Measurements from ENCODE around the gene POLR3E. TPM values are rescaled to one million over a fixed set of nuclear protein-coding genes. Genes with fewer than 3 reads are reported as not detected.
"Not testable (repeated sequence)": the region's sequence is repeated elsewhere in the genome, so short reads cannot be mapped to it uniquely, and the experiment has no call there.

POLR3E gene
- total and polyA plus RNA-seq, 7 experiments from 2014 or later = 11.8 to 232 (median 107) TPM

- Histone ChIP-seq H3K27me3 (ENCODE audit: control insufficient read depth in 2 of 2, insufficient read depth in 2 of 2, low read length in 2 of 2) (no peaks in the 10 kb centered on the region), H3K27ac (ENCODE audit: low read depth, low read length) (peak overlapping the region; percentile 55), H3K36me3 (ENCODE audit: control insufficient read depth in 2 of 3, insufficient read depth in 3 of 3, low read length in 3 of 3) (peaks cover 4 to 22% (median 6%) of the 10 kb centered on the region in 3 experiments), H3K4me3 (ENCODE audit: low read length) (no peak overlapping the region), H3K9me3 (ENCODE audit: control insufficient read depth in 2 of 3, low read length in 3 of 3) (no peaks in the 10 kb centered on the region), H3K4me1 (ENCODE audit: control insufficient read depth in 2 of 2, insufficient read depth in 2 of 2, low read length in 2 of 2) (peaks cover 41 to 51% of the 10 kb centered on the region in 2 donors)
- H3K36me3 Mint-ChIP-seq = peaks cover under 1 to 45% (median 35%) of the 10 kb centered on the region in 5 donors
- no peak for DNase-seq
- CTCF ChIA-PET = no interaction called here
- H3K4me1 Mint-ChIP-seq = peaks cover 33 to 89% (median 73%) of the 10 kb centered on the region in 7 donors
- no peak for ATAC-seq
- peaks cover 0 to 2% (median 0%) of the 10 kb centered on the region in 11 donors for H3K9me3 Mint-ChIP-seq
- POLR2A ChIA-PET = interaction anchor here (0.6 to 5.7 kb wide), 6 partner anchors 9 to 170 kb away, joined by 3 to 93 read pairs (median 12); partner anchors contain the start of gene CDR2
- no peaks in the 10 kb centered on the region for H3K27me3 Mint-ChIP-seq
- intact Hi-C loops (cut with micrococcal nuclease) = loop anchor here in 1 of 2 donors (5.0 to 10.0 kb wide), 2 partner anchors 167 to 1455 kb away; partner anchors contain the start of genes DCUN1D3 and LYRM1
- H3K27ac Mint-ChIP-seq = peak overlapping the region; percentile 55 to 97 (median 92)
- peak overlapping the region in 7 of 10 donors; percentile 11 to 73 (median 29) for H3K4me3 Mint-ChIP-seq
These were observed 62.5 kb downstream of the POLR3E start for GRCh38 chr16:22359679-22360078.

DNA sequence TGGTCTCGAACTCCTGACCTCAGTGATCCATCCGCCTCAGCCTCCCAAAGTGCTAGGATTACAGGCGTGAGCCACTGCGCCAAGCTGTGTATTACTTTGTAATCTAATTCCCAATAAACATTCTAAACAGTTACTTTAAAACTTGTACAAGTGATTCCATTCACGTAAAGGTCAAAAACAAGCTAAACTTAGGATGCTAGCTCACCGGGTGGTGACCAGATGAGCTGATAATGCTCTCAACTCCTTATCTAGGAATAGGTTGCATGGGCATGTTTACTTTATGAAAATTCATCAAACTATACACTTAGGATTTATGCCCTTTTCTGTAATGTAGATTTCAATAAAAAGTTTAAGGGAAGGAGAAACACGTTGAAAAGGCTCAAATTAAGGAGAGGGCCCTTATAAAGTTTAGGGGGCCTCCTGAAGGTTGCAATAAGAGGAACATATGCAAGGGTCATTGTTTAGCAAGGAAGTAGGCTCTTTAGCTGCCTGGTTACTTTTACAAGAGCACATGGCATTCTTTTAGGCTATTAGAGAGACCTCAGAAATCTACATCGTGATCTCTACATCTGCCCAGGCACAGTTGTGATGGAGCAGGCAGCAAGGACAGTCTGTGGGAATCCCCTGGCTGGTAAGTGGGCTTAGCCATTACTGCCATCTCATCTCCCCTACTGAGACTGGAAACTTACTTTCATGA lies 63.9 kb downstream of the POLR3E start:
- intact Hi-C loops (cut with micrococcal nuclease) = no loop called here
- DNase-seq = no peak
- Histone ChIP-seq H3K27me3 (ENCODE audit: control insufficient read depth in 2 of 2, insufficient read depth in 2 of 2, low read length in 2 of 2) (no peaks in the 10 kb centered on the region), H3K27ac (ENCODE audit: low read depth, low read length) (peak overlapping the region; percentile 18), H3K9me3 (ENCODE audit: control insufficient read depth in 2 of 3, low read length in 3 of 3) (no peaks in the 10 kb centered on the region), H3K4me1 (ENCODE audit: control insufficient read depth in 2 of 2, insufficient read depth in 2 of 2, low read length in 2 of 2) (peaks cover 30 to 50% of the 10 kb centered on the region in 2 donors), H3K4me3 (ENCODE audit: low read length) (no peak overlapping the region), H3K36me3 (ENCODE audit: control insufficient read depth in 2 of 3, insufficient read depth in 3 of 3, low read length in 3 of 3) (peaks cover 4 to 24% (median 6%) of the 10 kb centered on the region in 3 experiments)
- H3K4me3 Mint-ChIP-seq = peak overlapping the region in 4 of 10 donors; percentile 19 to 58 (median 26)
- peaks cover 35 to 89% (median 73%) of the 10 kb centered on the region in 7 donors for H3K4me1 Mint-ChIP-seq
- peak overlapping the region; percentile 75 to 96 (median 88) for H3K27ac Mint-ChIP-seq
- no peak for ATAC-seq
- CTCF ChIA-PET = interaction anchor here (0.8 kb wide), 1 partner anchor 77 kb away, joined by 3 read pairs; no protein-coding TSS in a partner anchor
- no peaks in the 10 kb centered on the region for H3K27me3 Mint-ChIP-seq
- peaks cover 9 to 48% (median 36%) of the 10 kb centered on the region in 5 donors for H3K36me3 Mint-ChIP-seq
- POLR2A ChIA-PET = interaction anchor here (0.8 to 5.7 kb wide), 3 partner anchors 7 to 21 kb away, joined by 3 to 76 read pairs (median 17); no protein-coding TSS in a partner anchor
- peaks cover 0 to 2% (median 0%) of the 10 kb centered on the region in 11 donors for H3K9me3 Mint-ChIP-seq

- Histone ChIP-seq H3K36me3 (ENCODE audit: control insufficient read depth in 2 of 3, insufficient read depth in 3 of 3, low read length in 3 of 3) (peaks cover 4 to 24% (median 6%) of the 10 kb centered on the region in 3 experiments), H3K27ac (ENCODE audit: low read depth, low read length) (no peak overlapping the region), H3K27me3 (ENCODE audit: control insufficient read depth in 2 of 2, insufficient read depth in 2 of 2, low read length in 2 of 2) (no peaks in the 10 kb centered on the region), H3K4me1 (ENCODE audit: control insufficient read depth in 2 of 2, insufficient read depth in 2 of 2, low read length in 2 of 2) (peaks cover 14 to 40% of the 10 kb centered on the region in 2 donors), H3K4me3 (ENCODE audit: low read length) (no peak overlapping the region), H3K9me3 (ENCODE audit: control insufficient read depth in 2 of 3, low read length in 3 of 3) (no peaks in the 10 kb centered on the region)
- CTCF ChIA-PET = interaction anchor here (0.7 kb wide), 1 partner anchor 15 kb away, joined by 4 read pairs; no protein-coding TSS in a partner anchor
- H3K9me3 Mint-ChIP-seq = peaks cover 0 to 5% (median 0%) of the 10 kb centered on the region in 11 donors
- H3K36me3 Mint-ChIP-seq = peaks cover 11 to 53% (median 31%) of the 10 kb centered on the region in 5 donors
- DNase-seq (no peak), ATAC-seq (no peak)
- POLR2A ChIA-PET = interaction anchor here (0.8 to 2.8 kb wide), 4 partner anchors 9 to 18 kb away, joined by 4 to 18 read pairs (median 6); no protein-coding TSS in a partner anchor
- H3K4me3 Mint-ChIP-seq = peak overlapping the region in 2 of 10 donors; percentile 25 to 59
- H3K27me3 Mint-ChIP-seq = no peaks in the 10 kb centered on the region
- H3K27ac Mint-ChIP-seq = peak overlapping the region in 6 of 9 donors; percentile 19 to 72 (median 58)
- intact Hi-C loops (cut with micrococcal nuclease) = no loop called here
- peaks cover 30 to 91% (median 79%) of the 10 kb centered on the region in 7 donors for H3K4me1 Mint-ChIP-seq
These were observed 67.0 kb downstream of the POLR3E start for GRCh38 chr16:22364241-22364640.

GRCh38 chr16:22366371-22366770 lies 69.2 kb downstream of the POLR3E start:
- Histone ChIP-seq H3K27ac (ENCODE audit: low read depth, low read length) (no peak overlapping the region), H3K27me3 (ENCODE audit: control insufficient read depth in 2 of 2, insufficient read depth in 2 of 2, low read length in 2 of 2) (no peaks in the 10 kb centered on the region), H3K36me3 (ENCODE audit: control insufficient read depth in 2 of 3, insufficient read depth in 3 of 3, low read length in 3 of 3) (peaks cover 4 to 24% (median 6%) of the 10 kb centered on the region in 3 experiments), H3K4me1 (ENCODE audit: control insufficient read depth in 2 of 2, insufficient read depth in 2 of 2, low read length in 2 of 2) (peaks cover 22 to 47% of the 10 kb centered on the region in 2 donors), H3K4me3 (ENCODE audit: low read length) (no peak overlapping the region), H3K9me3 (ENCODE audit: control insufficient read depth in 2 of 3, low read length in 3 of 3) (no peaks in the 10 kb centered on the region)
- intact Hi-C loops (cut with micrococcal nuclease) = no loop called here
- ChIA-PET CTCF (interaction anchor here (0.8 kb wide), 1 partner anchor 49 kb away, joined by 4 read pairs; no protein-coding TSS in a partner anchor), POLR2A (interaction anchor here (0.6 to 6.2 kb wide), 3 partner anchors 7 to 31 kb away, joined by 4 to 76 read pairs (median 5); no protein-coding TSS in a partner anchor)
- peak overlapping the region; percentile 10 to 71 (median 54) for H3K4me3 Mint-ChIP-seq
- ATAC-seq (no peak), DNase-seq (no peak)
- peaks cover 26 to 91% (median 80%) of the 10 kb centered on the region in 7 donors for H3K4me1 Mint-ChIP-seq
- H3K27ac Mint-ChIP-seq = peak overlapping the region; percentile 36 to 88 (median 46)
- H3K36me3 Mint-ChIP-seq = peaks cover 11 to 51% (median 30%) of the 10 kb centered on the region in 5 donors
- peaks cover 0 to 5% (median 0%) of the 10 kb centered on the region in 11 donors for H3K9me3 Mint-ChIP-seq
- no peaks in the 10 kb centered on the region for H3K27me3 Mint-ChIP-seq

- Mint-ChIP-seq H3K27me3 (no peaks in the 10 kb centered on the region), H3K4me1 (peaks cover 30 to 93% (median 83%) of the 10 kb centered on the region in 7 donors), H3K27ac (peak overlapping the region in 8 of 9 donors; percentile 15 to 88 (median 62)), H3K9me3 (peaks cover 0 to 5% (median 0%) of the 10 kb centered on the region in 11 donors), H3K36me3 (peaks cover 11 to 52% (median 27%) of the 10 kb centered on the region in 5 donors), H3K4me3 (peak overlapping the region; percentile 17 to 71 (median 44))
- Histone ChIP-seq H3K4me3 (ENCODE audit: low read length) (no peak overlapping the region), H3K4me1 (ENCODE audit: control insufficient read depth in 2 of 2, insufficient read depth in 2 of 2, low read length in 2 of 2) (peaks cover 25 to 52% of the 10 kb centered on the region in 2 donors), H3K9me3 (ENCODE audit: control insufficient read depth in 2 of 3, low read length in 3 of 3) (no peaks in the 10 kb centered on the region), H3K27me3 (ENCODE audit: control insufficient read depth in 2 of 2, insufficient read depth in 2 of 2, low read length in 2 of 2) (no peaks in the 10 kb centered on the region), H3K36me3 (ENCODE audit: control insufficient read depth in 2 of 3, insufficient read depth in 3 of 3, low read length in 3 of 3) (peaks cover 4 to 24% (median 6%) of the 10 kb centered on the region in 3 experiments), H3K27ac (ENCODE audit: low read depth, low read length) (no peak overlapping the region)
- ATAC-seq (no peak), DNase-seq (no peak)
- intact Hi-C loops (cut with micrococcal nuclease) = no loop called here
- ChIA-PET CTCF (interaction anchor here (0.6 kb wide), 1 partner anchor 774 kb away, joined by 3 read pairs; no protein-coding TSS in a partner anchor), POLR2A (interaction anchor here (0.5 to 6.2 kb wide), 3 partner anchors 8 to 29 kb away, joined by 3 to 76 read pairs (median 5); no protein-coding TSS in a partner anchor)
These were observed 69.7 kb downstream of the POLR3E start for GRCh38 chr16:22366889-22367288.

DNA sequence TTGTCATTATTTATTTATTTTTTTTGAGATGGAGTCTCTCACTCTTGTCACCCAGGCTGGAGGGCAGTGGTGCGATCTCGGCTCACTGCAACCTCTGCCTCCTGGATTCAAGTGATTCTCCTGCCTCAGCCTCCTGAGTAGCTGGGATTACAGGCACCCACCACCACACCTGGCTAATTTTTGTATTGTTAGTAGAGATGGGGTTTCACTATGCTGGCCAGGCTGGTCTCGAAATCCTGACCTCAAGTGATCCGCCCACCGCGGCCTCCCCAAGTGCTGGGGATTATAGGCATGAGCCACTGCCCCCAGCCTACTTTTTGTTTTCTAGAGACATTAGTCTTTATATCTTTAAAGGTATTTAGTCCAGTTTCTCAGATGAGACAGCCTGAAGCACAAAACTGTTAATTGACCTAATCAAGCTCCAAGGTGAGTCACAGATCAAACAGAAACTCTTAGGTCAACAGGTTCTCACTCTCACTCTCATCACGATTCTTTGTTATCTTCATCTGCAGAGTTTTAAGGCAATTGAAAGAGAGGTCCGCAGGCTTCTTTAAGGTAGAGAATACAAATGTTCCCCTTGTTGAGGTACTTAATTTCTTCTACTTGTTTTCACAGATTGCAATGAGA lies 71.1 kb downstream of the POLR3E start:
- H3K36me3 Mint-ChIP-seq = peaks cover 11 to 48% (median 17%) of the 10 kb centered on the region in 5 donors

More for the DNA sequence above, 71.1 kb downstream of the POLR3E start:
- H3K27me3 Mint-ChIP-seq; ATAC-seq; intact Hi-C loops (cut with micrococcal nuclease); DNase-seq; CTCF ChIA-PET; H3K4me3 ChIP-seq (ENCODE audit: low read length); H3K27me3 ChIP-seq (ENCODE audit: control insufficient read depth in 2 of 2, insufficient read depth in 2 of 2, low read length in 2 of 2); H3K9me3 Mint-ChIP-seq; H3K9me3 ChIP-seq (ENCODE audit: control insufficient read depth in 2 of 3, low read length in 3 of 3): not testable (repeated sequence)
- peaks cover 3 to 15% (median 3%) of the 10 kb centered on the region in 3 experiments for H3K36me3 ChIP-seq (ENCODE audit: control insufficient read depth in 2 of 3, insufficient read depth in 3 of 3, low read length in 3 of 3)
- H3K4me1 Mint-ChIP-seq = peaks cover 37 to 95% (median 89%) of the 10 kb centered on the region in 7 donors
- peak overlapping the region in 9 of 10 donors; percentile 7 to 76 (median 52) for H3K4me3 Mint-ChIP-seq
- H3K27ac ChIP-seq (ENCODE audit: low read depth, low read length) = peak overlapping the region; percentile 63
- peak overlapping the region in 6 of 9 donors; percentile 46 to 95 (median 66) for H3K27ac Mint-ChIP-seq
- POLR2A ChIA-PET = interaction anchor here (1.7 to 6.2 kb wide), 3 partner anchors 9 to 16 kb away, joined by 5 to 76 read pairs (median 29); no protein-coding TSS in a partner anchor
- peaks cover 37 to 57% of the 10 kb centered on the region in 2 donors for H3K4me1 ChIP-seq (ENCODE audit: control insufficient read depth in 2 of 2, insufficient read depth in 2 of 2, low read length in 2 of 2)

Data from naive thymus-derived CD4-positive, alpha-beta T cell (primary cell).